H1 (cell line): Measurements from ENCODE around the gene AMPD3.

Experiments
- CEBPB ChIP-seq: IDR thresholded peaks from 2 replicates; pipeline ENCODE4 v1.6.1; 2012; ENCODE audit warnings: low read depth, low read length
- CTCF ChIP-seq, 3 experiments: IDR thresholded peaks; 1 replicate in 2 of 3; 2 replicates in 1 of 3; pipeline versions ENCODE4 v1.5.1 to v1.6.1; 2011; ENCODE audit warnings: low read length in 3 of 3, mild to moderate bottlenecking in 3 of 3, inconsistent platforms in 2 of 3, low read depth in 1 of 3, moderate library complexity in 1 of 3; ENCODE audit not compliant: insufficient read depth in 1 of 3; ENCODE audit errors: control extremely low read depth in 1 of 3
- FOSL1 ChIP-seq: IDR thresholded peaks from 2 replicates; pipeline ENCODE4 v1.6.1; 2011; ENCODE audit warnings: mild to moderate bottlenecking, low read depth, low read length, moderate library complexity; ENCODE audit not compliant: insufficient read depth
- YY1 ChIP-seq: IDR thresholded peaks from 2 replicates; pipeline ENCODE4 v1.6.1; 2011; ENCODE audit warnings: low read depth, mild to moderate bottlenecking, low read length

- TF ChIP-seq FOSL1 (no peak), YY1 (no peak), CTCF (IDR thresholded peaks at IDR 0.05; ENCODE audit: control extremely low read depth in 1 of 3, insufficient read depth in 1 of 3, low read depth in 1 of 3, low read length in 3 of 3) (no peak), CEBPB (no peak)
These were observed 22.6 kb downstream of the AMPD3 start for GRCh38 chr11:10477690-10478046.
